A549 (cell line): ENCODE results near the gene QSOX1. TPM values are rescaled to one million over a fixed set of nuclear protein-coding genes. Genes with fewer than 3 reads are reported as not detected.

Experiments used
- ATAC-seq, 2 experiments: fragments of 200-7000 bp in 1 of 2; fragments of >200 bp in 1 of 2; cut with Nextera tagmentation in 1 of 2; cut with Tn5 transposase in 1 of 2; 3 replicates each; pipeline versions ENCODE4 v1.8.0 to v1.9.1; 2018 to 2020; ENCODE audit warnings: mild to moderate bottlenecking in 1 of 2, moderate library complexity in 1 of 2
- CTCF ChIA-PET: fragments of 300-600 bp; sonication (Branson Sonifier 250); formaldehyde crosslinking; extraction: SDS; loops from one replicate; lab custom pipeline; 2021; ENCODE audit warnings: antibody characterized with exemption, inconsistent platforms; lab: Yijun Ruan, JAX
- POLR2A ChIA-PET: fragments of 350-600 bp; formaldehyde crosslinking; extraction: SDS; loops from one replicate; lab custom pipeline; 2021; ENCODE audit warnings: antibody characterized with exemption, inconsistent platforms; lab: Yijun Ruan, JAX
- DNase-seq, 2 experiments: peaks; one replicate each; pipeline versions ENCODE4 v3.0.0 to v3.0.0-alpha.2; 2011 to 2016; ENCODE audit warnings: low read depth in 1 of 2, low spot score in 1 of 2
- FAIRE-seq: peaks from 2 replicates; lab custom pipeline; 2011; peaks lifted over from hg19 to GRCh38; lab: Jason Lieb, UNC
- H3K27ac ChIP-seq, 2 experiments: fragments of >200 bp; sonication (Bioruptor Twin); formaldehyde crosslinking; 3 replicates each; pipeline ENCODE4 v1.5.1; 2016 to 2017
- H3K4me1 ChIP-seq: fragments of >200 bp; sonication (Bioruptor Twin); formaldehyde crosslinking; 3 replicates; pipeline ENCODE4 v1.6.1; 2016
- H3K4me2 ChIP-seq: fragments of >200 bp; sonication (Bioruptor Twin); formaldehyde crosslinking; 3 replicates; pipeline ENCODE4 v1.6.1; 2016
- H3K4me3 ChIP-seq: fragments of >200 bp; sonication (Bioruptor Twin); formaldehyde crosslinking; 3 replicates; pipeline ENCODE4 v1.5.1; 2016
- H3K9me3 ChIP-seq: fragments of >200 bp; sonication (Bioruptor Twin); formaldehyde crosslinking; 3 replicates; pipeline ENCODE4 v1.6.1; 2016
- BHLHE40 ChIP-seq: IDR thresholded peaks from 2 replicates; pipeline ENCODE4 v1.6.1; 2012; ENCODE audit warnings: low read depth, low read length, inconsistent platforms
- CBX8 ChIP-seq: fragments of 200-600 bp; sonication (generic); IDR thresholded peaks from 2 replicates; pipeline ENCODE4 v1.6.1; 2016
- CEBPB ChIP-seq, 2 experiments: fragments of >200 bp in 1 of 2; sonication (Bioruptor Twin) in 1 of 2; formaldehyde crosslinking in 1 of 2; IDR thresholded peaks; 2 replicates each; pipeline ENCODE4 v1.6.1; 2012 to 2016
- CHD4 ChIP-seq: fragments of 200-600 bp; sonication (generic); IDR thresholded peaks from 2 replicates; pipeline ENCODE4 v1.6.1; 2016; ENCODE audit warnings: antibody characterized with exemption, mild to moderate bottlenecking, borderline replicate concordance
- CTCF ChIP-seq: fragments of >200 bp; sonication (Bioruptor Twin); formaldehyde crosslinking; IDR thresholded peaks from 3 replicates; pipeline ENCODE4 v1.5.1; 2016
- E2F6 ChIP-seq: IDR thresholded peaks from 2 replicates; pipeline ENCODE4 v1.6.1; 2012; ENCODE audit warnings: low read depth, borderline replicate concordance
- EHMT2 ChIP-seq: fragments of 200-600 bp; sonication (generic); IDR thresholded peaks from 2 replicates; pipeline ENCODE4 v1.6.1; 2016; ENCODE audit warnings: antibody characterized with exemption, low read depth, mild to moderate bottlenecking, moderate library complexity
- ELK1 ChIP-seq: fragments of 150-350 bp; IDR thresholded peaks from 2 replicates; pipeline ENCODE4 v1.6.1; 2014; ENCODE audit warnings: low read depth, mild to moderate bottlenecking, low read length
- ESRRA ChIP-seq: fragments of 150-350 bp; IDR thresholded peaks from 2 replicates; pipeline ENCODE4 v1.6.1; 2014; ENCODE audit warnings: mild to moderate bottlenecking, low read length, borderline replicate concordance
- HES2 ChIP-seq: fragments of >200 bp; sonication (Bioruptor Twin); formaldehyde crosslinking; IDR thresholded peaks from 2 replicates; pipeline ENCODE4 v1.6.1; 2016
- JUN ChIP-seq, 2 experiments: fragments of >200 bp; sonication (Bioruptor Twin); formaldehyde crosslinking; IDR thresholded peaks; 2 replicates in 1 of 2; 3 replicates in 1 of 2; pipeline ENCODE4 v1.6.1; 2016 to 2017
- JUNB ChIP-seq: fragments of >200 bp; sonication (Bioruptor Twin); formaldehyde crosslinking; IDR thresholded peaks from 2 replicates; pipeline ENCODE4 v1.6.1; 2016
- KDM1A ChIP-seq: fragments of 200-600 bp; sonication (generic); IDR thresholded peaks from 2 replicates; pipeline ENCODE4 v1.6.1; 2016; ENCODE audit warnings: low read depth, mild to moderate bottlenecking
- KDM5A ChIP-seq: fragments of 200-600 bp; sonication (generic); IDR thresholded peaks from 2 replicates; pipeline ENCODE4 v1.6.1; 2016; ENCODE audit warnings: antibody characterized with exemption, mild to moderate bottlenecking
- MAFK ChIP-seq: fragments of 450-650 bp; IDR thresholded peaks from 2 replicates; pipeline ENCODE4 v1.6.1; 2014; ENCODE audit not compliant: partially characterized antibody
- NPAS2 ChIP-seq: fragments of 250-450 bp; sonication (Bioruptor Pico); IDR thresholded peaks from 2 replicates; pipeline ENCODE4 v1.8.0; 2022; ENCODE audit warnings: mild to moderate bottlenecking, moderate library complexity, borderline replicate concordance
- NR3C1 ChIP-seq: fragments of >200 bp; sonication (Bioruptor Twin); formaldehyde crosslinking; IDR thresholded peaks from 3 replicates; pipeline ENCODE4 v1.6.1; 2017
- RCOR1 ChIP-seq: fragments of 150-350 bp; IDR thresholded peaks from 2 replicates; pipeline ENCODE4 v1.6.1; 2014; ENCODE audit warnings: antibody characterized with exemption, low read length, low read depth
- SMC3 ChIP-seq: fragments of >200 bp; sonication (Bioruptor Twin); formaldehyde crosslinking; IDR thresholded peaks from 3 replicates; pipeline ENCODE4 v1.6.1; 2018; ENCODE audit warnings: inconsistent platforms
- SREBF2 ChIP-seq: fragments of 450-650 bp; IDR thresholded peaks from 2 replicates; pipeline ENCODE4 v1.6.1; 2014; ENCODE audit warnings: mild to moderate bottlenecking, moderate library complexity
- TFCP2L1 ChIP-seq: fragments of 250-450 bp; sonication (Bioruptor Pico); IDR thresholded peaks from 2 replicates; pipeline ENCODE4 v1.5.0; 2021; ENCODE audit warnings: mild to moderate bottlenecking
- ZNF302 ChIP-seq: fragments of 250-450 bp; sonication (Bioruptor Pico); IDR thresholded peaks from 2 replicates; pipeline ENCODE4 v1.9.0; 2021; ENCODE audit warnings: inconsistent platforms, mild to moderate bottlenecking, moderate library complexity
- ZSCAN20 ChIP-seq: fragments of 250-450 bp; sonication (Bioruptor Pico); IDR thresholded peaks from 2 replicates; pipeline ENCODE4 v1.8.0; 2022; ENCODE audit warnings: mild to moderate bottlenecking, moderate library complexity
- WGBS: methylation state at CpG from one replicate; pipeline ENCODE4 v1.1.6; 2017; ENCODE audit errors: missing lambda C conversion rate; 5-methylcytosine and 5-hydroxymethylcytosine counted together
- polyA plus RNA-seq, 4 experiments: library from polyadenylated mRNA; depleted of rRNA in 3 of 4; stranded (reverse); fragments of >200 nt; fragmentation: RNase III in 1 of 4; extraction: RNeasy Plus Mini Kit Qiagen cat#74134 plus additional on column Dnase treatment in 1 of 4; gene quantifications; 2 replicates in 3 of 4; 3 replicates in 1 of 4; pipeline ENCODE4 v1.2.3, GENCODE V29; 2011 to 2017

The QSOX1 gene
- polyA plus RNA-seq, 2 of the 4 experiments (the other 2 are of a cell fraction) = 43.8 to 60.2 TPM

- no peak for TF ChIP-seq JUN (IDR thresholded peaks at IDR 0.05)
- TF ChIP-seq CHD4 = no peak
- TF ChIP-seq KDM1A = no peak
- TF ChIP-seq CBX8 = no peak
- TF ChIP-seq JUNB = no peak
- TF ChIP-seq, all 56 proteins: peak for 0
These were observed 83.3 kb downstream of the QSOX1 start (continued) for GRCh38 chr1:180237869-180238476.

GRCh38 chr1:180238675-180239074, 84.0 kb downstream of the QSOX1 start:
- H3K4me3 ChIP-seq = no peak overlapping the region
- TF ChIP-seq SREBF2 = no peak
- TF ChIP-seq RCOR1 = no peak
- no peak for TF ChIP-seq NR3C1
- TF ChIP-seq E2F6 = no peak
- no peak for TF ChIP-seq CEBPB (IDR thresholded peaks at IDR 0.05)
- TF ChIP-seq MAFK = no peak
- no peak for TF ChIP-seq NPAS2
- no peak for TF ChIP-seq ZSCAN20
- TF ChIP-seq CHD4 = no peak
- TF ChIP-seq CTCF = no peak
- TF ChIP-seq BHLHE40 = no peak
- TF ChIP-seq JUN (IDR thresholded peaks at IDR 0.05) = no peak
- no peak for TF ChIP-seq SMC3
- no peak for TF ChIP-seq ELK1
- TF ChIP-seq HES2 = no peak
- TF ChIP-seq ESRRA = no peak
- H3K4me2 ChIP-seq = no peak overlapping the region
- H3K4me1 ChIP-seq = no peaks in the 10 kb centered on the region
- CTCF ChIA-PET = interaction anchor here (0.5 to 0.9 kb wide), 2 partner anchors 24 to 240 kb away, joined by 3 to 4 read pairs; no protein-coding TSS in a partner anchor
- no peak overlapping the region for H3K27ac ChIP-seq
- no peaks in the 10 kb centered on the region for H3K9me3 ChIP-seq
- ATAC-seq (no peak), DNase-seq (no peak), FAIRE-seq (no peak)
- POLR2A ChIA-PET = no interaction called here
- WGBS = 75% methylated on average over 7 of the region's 7 CpGs

GRCh38 chr1:180239145-180240096, 84.8 kb downstream of the QSOX1 start:
- Histone ChIP-seq H3K9me3 (no peaks in the 10 kb centered on the region), H3K27ac (no peak overlapping the region), H3K4me1 (no peaks in the 10 kb centered on the region), H3K4me2 (no peak overlapping the region), H3K4me3 (no peak overlapping the region)
- no peak for FAIRE-seq
- 65% methylated on average over 10 of the region's 10 CpGs for WGBS
- CTCF ChIA-PET = interaction anchor here (0.5 to 2.2 kb wide), 4 partner anchors 8 to 239 kb away, joined by 3 to 7 read pairs (median 4); no protein-coding TSS in a partner anchor
- no peak for DNase-seq
- ATAC-seq = no peak
- POLR2A ChIA-PET = no interaction called here
- TF ChIP-seq E2F6 (no peak), SMC3 (no peak), EHMT2 (no peak), ZNF302 (CRISPR knock-in tag) (no peak), ELK1 (no peak), RCOR1 (no peak), JUN (IDR thresholded peaks at IDR 0.05) (no peak), TFCP2L1 (no peak), KDM5A (no peak)
